Uterus (tissue), 2 donors: ENCODE results near the gene CD247.

ENCODE experiments used
- POLR2A ChIP-seq, 2 donors: fragments of 450-650 bp; IDR thresholded peaks; one replicate each; pipeline ENCODE4 v1.6.1; 2016; ENCODE audit warnings: antibody characterized with exemption in 2 of 2, mild to moderate bottlenecking in 1 of 2, moderate library complexity in 1 of 2
- TF ChIP-seq, protein P1 (sequence below), 4 experiments: fragments of 200-600 bp in 2 of 4; fragments of 450-650 bp in 2 of 4; sonication (generic) in 2 of 4; IDR thresholded peaks; one replicate each; pipeline ENCODE4 v1.5.1; 2016 to 2019; ENCODE audit warnings: antibody characterized with exemption in 4 of 4, mild to moderate bottlenecking in 2 of 4, moderate library complexity in 1 of 4

DNA sequence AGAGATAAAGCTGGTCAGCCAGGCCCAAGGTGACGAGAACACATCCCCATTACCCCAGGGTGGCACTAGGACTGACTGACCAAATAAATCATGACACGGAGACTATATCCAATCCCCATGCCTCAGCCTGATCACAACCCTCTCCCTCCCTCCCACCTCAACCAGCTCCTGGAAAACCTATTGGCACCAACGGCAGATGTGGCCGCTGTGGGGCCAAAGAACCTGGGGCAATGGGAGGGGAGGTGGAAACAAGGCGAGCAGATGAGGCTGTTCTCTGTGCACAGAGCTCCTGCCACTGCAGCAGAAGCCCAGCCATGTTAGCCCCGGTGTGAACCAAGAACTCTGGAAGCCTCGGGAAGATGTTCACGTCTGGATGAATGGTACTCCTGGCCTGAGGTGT lies 77.6 kb downstream of the CD247 start:
- TF ChIP-seq POLR2A (IDR thresholded peaks at IDR 0.05), result no peak
- TF ChIP-seq, protein P1, sequence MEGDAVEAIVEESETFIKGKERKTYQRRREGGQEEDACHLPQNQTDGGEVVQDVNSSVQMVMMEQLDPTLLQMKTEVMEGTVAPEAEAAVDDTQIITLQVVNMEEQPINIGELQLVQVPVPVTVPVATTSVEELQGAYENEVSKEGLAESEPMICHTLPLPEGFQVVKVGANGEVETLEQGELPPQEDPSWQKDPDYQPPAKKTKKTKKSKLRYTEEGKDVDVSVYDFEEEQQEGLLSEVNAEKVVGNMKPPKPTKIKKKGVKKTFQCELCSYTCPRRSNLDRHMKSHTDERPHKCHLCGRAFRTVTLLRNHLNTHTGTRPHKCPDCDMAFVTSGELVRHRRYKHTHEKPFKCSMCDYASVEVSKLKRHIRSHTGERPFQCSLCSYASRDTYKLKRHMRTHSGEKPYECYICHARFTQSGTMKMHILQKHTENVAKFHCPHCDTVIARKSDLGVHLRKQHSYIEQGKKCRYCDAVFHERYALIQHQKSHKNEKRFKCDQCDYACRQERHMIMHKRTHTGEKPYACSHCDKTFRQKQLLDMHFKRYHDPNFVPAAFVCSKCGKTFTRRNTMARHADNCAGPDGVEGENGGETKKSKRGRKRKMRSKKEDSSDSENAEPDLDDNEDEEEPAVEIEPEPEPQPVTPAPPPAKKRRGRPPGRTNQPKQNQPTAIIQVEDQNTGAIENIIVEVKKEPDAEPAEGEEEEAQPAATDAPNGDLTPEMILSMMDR (IDR thresholded peaks at IDR 0.05), result no peak
